Measurements from ENCODE around the gene GTF3C6.
"Not testable (repeated sequence)": the region's sequence is repeated elsewhere in the genome, so short reads cannot be mapped to it uniquely, and the experiment has no call there.

Gene GTF3C6

GRCh38 chr6:110981202-110981600, 22.7 kb downstream of the GTF3C6 start:
- Histone ChIP-seq H3K27me3 (ENCODE audit: control insufficient read depth, insufficient read depth, low read length) (no peaks in the 10 kb centered on the region), H3K4me3 (ENCODE audit: low read length) (no peak overlapping the region), H3K9ac (ENCODE audit: low read length) (peak overlapping the region; percentile 86), H3K36me3 (ENCODE audit: control insufficient read depth, insufficient read depth, low read length) (no peaks in the 10 kb centered on the region), H3K4me1 (ENCODE audit: control insufficient read depth, insufficient read depth, low read length) (peaks cover 9% of the 10 kb centered on the region), H3K9me3 (ENCODE audit: control insufficient read depth, low read length) (no peaks in the 10 kb centered on the region)

- Histone ChIP-seq H3K9ac (ENCODE audit: low read length) (no peak overlapping the region), H3K9me3 (ENCODE audit: control insufficient read depth, low read length) (no peaks in the 10 kb centered on the region), H3K27me3 (ENCODE audit: control insufficient read depth, insufficient read depth, low read length) (no peaks in the 10 kb centered on the region), H3K4me3 (ENCODE audit: low read length) (no peak overlapping the region), H3K4me1 (ENCODE audit: control insufficient read depth, insufficient read depth, low read length) (no peaks in the 10 kb centered on the region), H3K36me3 (ENCODE audit: control insufficient read depth, insufficient read depth, low read length) (no peaks in the 10 kb centered on the region)
Observed at GRCh38 chr6:110990840-110991576, 32.5 kb downstream of the GTF3C6 start.

GRCh38 chr6:110996691-110997090, 38.2 kb downstream of the GTF3C6 start:
- H3K27me3 ChIP-seq (ENCODE audit: control insufficient read depth, insufficient read depth, low read length): no peaks in the 10 kb centered on the region
- H3K4me3 ChIP-seq (ENCODE audit: low read length): no peak overlapping the region
- no peaks in the 10 kb centered on the region for H3K4me1 ChIP-seq (ENCODE audit: control insufficient read depth, insufficient read depth, low read length)
- H3K9me3 ChIP-seq (ENCODE audit: control insufficient read depth, low read length): no peaks in the 10 kb centered on the region
- H3K9ac ChIP-seq (ENCODE audit: low read length): no peak overlapping the region
- peaks cover 8% of the 10 kb centered on the region for H3K36me3 ChIP-seq (ENCODE audit: control insufficient read depth, insufficient read depth, low read length)

GRCh38 chr6:110999634-111000270, 41.2 kb downstream of the GTF3C6 start:
- Histone ChIP-seq H3K36me3 (ENCODE audit: control insufficient read depth, insufficient read depth, low read length) (peaks cover 8% of the 10 kb centered on the region), H3K27me3 (ENCODE audit: control insufficient read depth, insufficient read depth, low read length) (no peaks in the 10 kb centered on the region), H3K9ac (ENCODE audit: low read length) (no peak overlapping the region), H3K4me1 (ENCODE audit: control insufficient read depth, insufficient read depth, low read length) (no peaks in the 10 kb centered on the region), H3K4me3 (ENCODE audit: low read length) (no peak overlapping the region), H3K9me3 (ENCODE audit: control insufficient read depth, low read length) (no peaks in the 10 kb centered on the region)

- no peak overlapping the region for H3K4me3 ChIP-seq (ENCODE audit: low read length)
- H3K4me1 ChIP-seq (ENCODE audit: control insufficient read depth, insufficient read depth, low read length): no peaks in the 10 kb centered on the region
- H3K27me3 ChIP-seq (ENCODE audit: control insufficient read depth, insufficient read depth, low read length): no peaks in the 10 kb centered on the region
- H3K9ac ChIP-seq (ENCODE audit: low read length): no peak overlapping the region
- no peaks in the 10 kb centered on the region for H3K9me3 ChIP-seq (ENCODE audit: control insufficient read depth, low read length)
- H3K36me3 ChIP-seq (ENCODE audit: control insufficient read depth, insufficient read depth, low read length): peaks cover 8% of the 10 kb centered on the region
Observed at GRCh38 chr6:111002350-111002749, 43.8 kb downstream of the GTF3C6 start.

- no peaks in the 10 kb centered on the region for H3K9me3 ChIP-seq (ENCODE audit: control insufficient read depth, low read length)
- peaks cover 5% of the 10 kb centered on the region for H3K4me1 ChIP-seq (ENCODE audit: control insufficient read depth, insufficient read depth, low read length)
- no peak overlapping the region for H3K4me3 ChIP-seq (ENCODE audit: low read length)
- H3K9ac ChIP-seq (ENCODE audit: low read length): no peak overlapping the region
- H3K27me3 ChIP-seq (ENCODE audit: control insufficient read depth, insufficient read depth, low read length): no peaks in the 10 kb centered on the region
- H3K36me3 ChIP-seq (ENCODE audit: control insufficient read depth, insufficient read depth, low read length): no peaks in the 10 kb centered on the region
Observed at GRCh38 chr6:111011360-111012142, 53.0 kb downstream of the GTF3C6 start.

GRCh38 chr6:111012143-111012452, 53.6 kb downstream of the GTF3C6 start:
- H3K4me3 ChIP-seq (ENCODE audit: low read length): no peak overlapping the region
- no peaks in the 10 kb centered on the region for H3K9me3 ChIP-seq (ENCODE audit: control insufficient read depth, low read length)
- H3K27me3 ChIP-seq (ENCODE audit: control insufficient read depth, insufficient read depth, low read length): no peaks in the 10 kb centered on the region
- no peak overlapping the region for H3K9ac ChIP-seq (ENCODE audit: low read length)
- no peaks in the 10 kb centered on the region for H3K36me3 ChIP-seq (ENCODE audit: control insufficient read depth, insufficient read depth, low read length)
- H3K4me1 ChIP-seq (ENCODE audit: control insufficient read depth, insufficient read depth, low read length): peaks cover 5% of the 10 kb centered on the region

- H3K9ac ChIP-seq (ENCODE audit: low read length); H3K4me1 ChIP-seq (ENCODE audit: control insufficient read depth, insufficient read depth, low read length); H3K36me3 ChIP-seq (ENCODE audit: control insufficient read depth, insufficient read depth, low read length); H3K9me3 ChIP-seq (ENCODE audit: control insufficient read depth, low read length); H3K27me3 ChIP-seq (ENCODE audit: control insufficient read depth, insufficient read depth, low read length); H3K4me3 ChIP-seq (ENCODE audit: low read length): not testable (repeated sequence)
Observed at GRCh38 chr6:111012520-111012919, 54.0 kb downstream of the GTF3C6 start.

- H3K4me3 ChIP-seq (ENCODE audit: low read length): no peak overlapping the region
- H3K9ac ChIP-seq (ENCODE audit: low read length): no peak overlapping the region
- H3K4me1 ChIP-seq (ENCODE audit: control insufficient read depth, insufficient read depth, low read length): peaks cover 5% of the 10 kb centered on the region
- no peaks in the 10 kb centered on the region for H3K27me3 ChIP-seq (ENCODE audit: control insufficient read depth, insufficient read depth, low read length)
- H3K36me3 ChIP-seq (ENCODE audit: control insufficient read depth, insufficient read depth, low read length): no peaks in the 10 kb centered on the region
- no peaks in the 10 kb centered on the region for H3K9me3 ChIP-seq (ENCODE audit: control insufficient read depth, low read length)
Observed at GRCh38 chr6:111013144-111013915, 54.8 kb downstream of the GTF3C6 start.

- no peaks in the 10 kb centered on the region for H3K9me3 ChIP-seq (ENCODE audit: control insufficient read depth, low read length)
- H3K4me1 ChIP-seq (ENCODE audit: control insufficient read depth, insufficient read depth, low read length): peaks cover 5% of the 10 kb centered on the region
- no peaks in the 10 kb centered on the region for H3K27me3 ChIP-seq (ENCODE audit: control insufficient read depth, insufficient read depth, low read length)
- no peak overlapping the region for H3K4me3 ChIP-seq (ENCODE audit: low read length)
- H3K36me3 ChIP-seq (ENCODE audit: control insufficient read depth, insufficient read depth, low read length): no peaks in the 10 kb centered on the region
- no peak overlapping the region for H3K9ac ChIP-seq (ENCODE audit: low read length)
Observed at GRCh38 chr6:111015389-111016124, 57.1 kb downstream of the GTF3C6 start.

- H3K4me1 ChIP-seq (ENCODE audit: control insufficient read depth, insufficient read depth, low read length); H3K36me3 ChIP-seq (ENCODE audit: control insufficient read depth, insufficient read depth, low read length); H3K27me3 ChIP-seq (ENCODE audit: control insufficient read depth, insufficient read depth, low read length); H3K4me3 ChIP-seq (ENCODE audit: low read length); H3K9ac ChIP-seq (ENCODE audit: low read length); H3K9me3 ChIP-seq (ENCODE audit: control insufficient read depth, low read length): not testable (repeated sequence)
Observed at GRCh38 chr6:111017241-111017640, 58.7 kb downstream of the GTF3C6 start.

All from mucosa of stomach (tissue), 1 donor.